ENCODE results near the gene PGGT1B.
A peak's percentile ranks its signal among the peaks of the same experiment; 100 is the strongest.

PGGT1B gene

GRCh38 chr5:115179394-115180164, 83.1 kb downstream of the PGGT1B start:
- peak; percentile 3 for DNase-seq

DNA sequence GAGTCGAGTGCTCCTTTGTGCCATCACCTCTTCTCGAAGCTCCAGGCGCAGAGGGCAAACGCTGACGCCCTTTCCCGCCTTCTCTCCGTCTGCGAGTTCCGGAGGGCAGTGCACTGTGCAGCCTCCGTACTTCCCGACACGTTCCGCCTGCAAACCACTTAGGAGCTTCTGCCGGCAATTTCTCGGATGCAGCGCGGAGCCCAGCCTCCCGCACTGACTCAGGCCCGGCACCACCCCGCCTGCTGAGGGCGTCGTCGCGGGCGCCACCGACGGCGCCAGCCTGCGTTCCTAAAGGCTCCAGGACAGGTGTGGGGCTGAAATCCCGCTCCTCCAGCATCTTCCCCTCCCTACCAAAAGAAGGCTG, 83.7 kb downstream of the PGGT1B start:
- DNase-seq, result peak; percentile 20

- no peak for DNase-seq
Observed at GRCh38 chr5:115170929-115171510, 91.7 kb downstream of the PGGT1B start.

GRCh38 chr5:115170134-115170928, 92.3 kb downstream of the PGGT1B start:
- peak; percentile 30 for DNase-seq

DNA sequence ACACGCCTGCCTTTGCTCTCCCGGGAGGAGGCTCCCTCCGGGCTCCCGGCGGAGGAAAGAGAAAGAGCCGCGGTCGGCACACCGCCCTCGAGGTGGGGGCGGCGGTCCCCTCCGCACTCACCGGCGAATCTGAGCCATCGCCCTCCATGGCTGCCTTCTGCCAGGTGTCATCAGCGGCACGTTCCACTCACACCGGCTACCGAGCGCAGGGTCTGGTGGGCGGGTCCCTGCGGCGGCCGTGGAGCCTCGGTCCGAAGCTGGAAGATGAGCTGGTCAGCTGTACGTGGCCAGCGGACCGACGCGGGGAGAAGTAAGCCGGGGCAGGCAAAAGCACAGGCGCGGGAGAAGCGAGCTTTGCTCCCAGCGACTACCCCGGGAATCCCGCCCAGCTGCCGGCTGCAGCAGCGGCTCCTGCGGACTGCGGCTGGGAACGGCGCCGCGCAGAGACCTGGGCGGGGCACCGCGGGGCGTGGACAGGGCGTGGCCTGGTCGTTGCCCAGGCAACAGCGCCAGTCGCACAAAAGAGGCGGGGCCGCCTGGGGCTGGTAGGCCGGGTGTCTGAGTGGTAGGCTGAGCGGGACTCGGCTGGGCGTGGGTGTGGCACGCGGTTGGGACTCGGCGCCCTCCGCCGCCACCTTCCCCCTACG, 93.1 kb downstream of the PGGT1B start, which contains the start of gene TRIM36:
TSS of gene TRIM36 (minus strand) at position 422 of the 647 bp plus-strand sequence. CDS start at position 148, 274 bp downstream.
- peak; percentile 95 for DNase-seq

GRCh38 chr5:115168829-115169486, 93.7 kb downstream of the PGGT1B start:
- no peak for DNase-seq

DNA sequence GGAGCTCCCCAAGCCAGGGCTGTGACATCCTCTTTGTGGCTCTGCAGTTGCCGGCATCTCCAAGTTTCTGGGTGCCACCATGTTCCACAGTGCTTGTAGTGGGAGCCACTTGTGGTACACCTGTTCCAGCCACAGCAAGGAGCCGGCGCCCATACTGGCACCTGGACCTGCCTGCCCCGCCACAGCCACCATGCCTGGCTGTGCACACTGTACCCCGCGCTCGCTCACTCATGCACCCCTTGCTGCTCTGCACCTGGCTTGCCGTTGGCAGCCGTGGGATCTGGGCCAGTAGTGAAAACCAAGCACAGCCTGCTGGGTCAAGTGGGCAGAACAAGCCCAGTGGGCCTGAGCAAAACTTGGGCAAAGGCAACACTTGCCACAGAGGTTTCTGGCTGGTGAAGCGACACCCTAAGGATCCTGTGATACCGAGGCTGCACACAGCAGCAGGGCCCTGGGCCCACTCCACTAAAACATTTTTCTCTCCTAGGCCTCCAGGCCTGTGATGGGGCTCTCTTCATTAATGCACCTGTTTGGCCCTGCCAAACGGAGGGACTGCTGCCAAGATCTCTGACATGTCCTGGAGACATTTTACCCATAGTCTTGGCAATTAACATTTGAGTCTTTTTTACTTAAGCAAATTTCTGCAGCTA, 95.8 kb downstream of the PGGT1B start:
- DNase-seq, result no peak

DNA sequence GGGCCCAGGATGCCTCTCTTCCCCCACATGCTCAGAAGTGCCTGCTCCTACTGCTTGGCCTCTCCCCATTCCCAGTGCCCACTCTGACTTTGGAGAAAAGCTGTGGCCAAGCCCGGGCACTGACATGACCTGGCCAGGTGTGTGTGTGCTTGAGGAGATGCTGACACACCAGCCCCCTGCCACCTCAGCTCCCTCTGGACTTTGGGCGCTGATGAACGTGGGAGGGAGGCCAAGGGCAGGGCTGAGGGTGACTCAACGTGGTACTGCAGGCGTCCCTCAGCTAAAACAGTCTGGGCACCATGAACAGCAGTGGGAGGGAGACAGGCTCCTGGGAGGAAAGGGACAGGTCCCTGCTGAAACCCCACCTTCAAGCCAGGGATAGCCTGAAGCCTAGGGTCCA, 96.9 kb downstream of the PGGT1B start:
- no peak for DNase-seq

- no peak for DNase-seq
Observed at GRCh38 chr5:115160975-115161475, 101.7 kb downstream of the PGGT1B start.
